ENCODE results near the gene PMFBP1. TPM values are rescaled to one million over a fixed set of nuclear protein-coding genes. Genes with fewer than 3 reads are reported as not detected.

PMFBP1 gene
- total RNA-seq, 1 experiment from 2014 or later = 2.7 TPM

- Histone ChIP-seq H2BK20ac (ENCODE audit: low read depth, low read length, poor library complexity, severe bottlenecking) (no peak overlapping the region), H2BK5ac (ENCODE audit: insufficient read length, low read length) (no peak overlapping the region), H3K23ac (ENCODE audit: insufficient read length, low read depth, low read length) (no peak overlapping the region), H3T11ph (ENCODE audit: low read length) (no peak overlapping the region), H2BK120ac (ENCODE audit: low read depth, low read length, poor library complexity, severe bottlenecking) (no peak overlapping the region), H3K56ac (ENCODE audit: insufficient read length, low read depth, low read length) (no peak overlapping the region), H2BK15ac (ENCODE audit: low read depth, low read length) (no peak overlapping the region), H3K4ac (ENCODE audit: low read depth, low read length) (no peak overlapping the region), H4K8ac (replicated peaks; ENCODE audit: insufficient read length, low read depth, low read length) (no peak overlapping the region), H3K4me1 (ENCODE audit: insufficient read depth, low read length) (no peaks in the 10 kb centered on the region), H3K9me3 (ENCODE audit: control insufficient read depth, low read depth, low read length) (no peaks in the 10 kb centered on the region), H3K9ac (ENCODE audit: extremely low read depth, insufficient read length, low read length) (no peak overlapping the region), H2AFZ (ENCODE audit: low read length) (no peak overlapping the region), H4K91ac (ENCODE audit: insufficient read length, low read depth, low read length) (no peak overlapping the region), H3K4me2 (ENCODE audit: insufficient read depth, insufficient read length, low read length) (no peak overlapping the region), H3K79me1 (ENCODE audit: insufficient read depth, low read depth, low read length, poor library complexity, severe bottlenecking) (no peaks in the 10 kb centered on the region), H2BK12ac (ENCODE audit: insufficient read length, low read depth, low read length) (no peak overlapping the region), H3K27me3 (ENCODE audit: insufficient read depth, low read length) (no peaks in the 10 kb centered on the region), H3K18ac (ENCODE audit: insufficient read length, low read depth, low read length) (no peak overlapping the region), H3K23me2 (ENCODE audit: insufficient read length, low read depth, low read length, poor library complexity, severe bottlenecking) (no peaks in the 10 kb centered on the region), H3K27ac (ENCODE audit: insufficient read length, low read depth, low read length) (no peak overlapping the region), H3K14ac (ENCODE audit: insufficient read depth, low read length) (no peak overlapping the region), H4K5ac (ENCODE audit: insufficient read length, low read depth, low read length) (no peak overlapping the region), H4K20me1 (ENCODE audit: control insufficient read depth, insufficient read depth, insufficient read length) (no peaks in the 10 kb centered on the region), H3K79me2 (ENCODE audit: insufficient read depth, low read length) (no peaks in the 10 kb centered on the region), H2AK5ac (ENCODE audit: insufficient read length, low read length) (no peak overlapping the region)
- DNase-seq = no peak
- H3K9me3 Mint-ChIP-seq = no peaks in the 10 kb centered on the region
- H3K4me1 Mint-ChIP-seq = no peaks in the 10 kb centered on the region
- peaks cover 54 to 95% (median 92%) of the 10 kb centered on the region in 3 experiments; a peak in 6 of 7 replicates for H3K36me3 Mint-ChIP-seq (ENCODE audit: insufficient read depth in 1 of 3, low read depth in 3 of 3)
- TF ChIP-seq, protein P1, sequence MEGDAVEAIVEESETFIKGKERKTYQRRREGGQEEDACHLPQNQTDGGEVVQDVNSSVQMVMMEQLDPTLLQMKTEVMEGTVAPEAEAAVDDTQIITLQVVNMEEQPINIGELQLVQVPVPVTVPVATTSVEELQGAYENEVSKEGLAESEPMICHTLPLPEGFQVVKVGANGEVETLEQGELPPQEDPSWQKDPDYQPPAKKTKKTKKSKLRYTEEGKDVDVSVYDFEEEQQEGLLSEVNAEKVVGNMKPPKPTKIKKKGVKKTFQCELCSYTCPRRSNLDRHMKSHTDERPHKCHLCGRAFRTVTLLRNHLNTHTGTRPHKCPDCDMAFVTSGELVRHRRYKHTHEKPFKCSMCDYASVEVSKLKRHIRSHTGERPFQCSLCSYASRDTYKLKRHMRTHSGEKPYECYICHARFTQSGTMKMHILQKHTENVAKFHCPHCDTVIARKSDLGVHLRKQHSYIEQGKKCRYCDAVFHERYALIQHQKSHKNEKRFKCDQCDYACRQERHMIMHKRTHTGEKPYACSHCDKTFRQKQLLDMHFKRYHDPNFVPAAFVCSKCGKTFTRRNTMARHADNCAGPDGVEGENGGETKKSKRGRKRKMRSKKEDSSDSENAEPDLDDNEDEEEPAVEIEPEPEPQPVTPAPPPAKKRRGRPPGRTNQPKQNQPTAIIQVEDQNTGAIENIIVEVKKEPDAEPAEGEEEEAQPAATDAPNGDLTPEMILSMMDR (conservative IDR thresholded peaks at IDR 0.05) = no peak
- no peaks in the 10 kb centered on the region; the same call in 1 of the 2 replicates for H3K27me3 Mint-ChIP-seq (ENCODE audit: low read depth)
- H3K4me3 Mint-ChIP-seq = no peak overlapping the region
- WGBS (ENCODE audit: extremely low coverage, insufficient read length, low lambda C conversion rate) = no CpG with 5 or more reads among the region's 10 CpGs
- H3K27ac Mint-ChIP-seq = no peak overlapping the region; a peak in 1 of 7 replicates
Measured at GRCh38 chr16:72101195-72101594, 70.8 kb downstream of the PMFBP1 start.
